Activated T-helper 9 cell treated with anti-CD3 and anti-CD28 coated beads, Interleukin-2, amount 50 U/mL, for 16 hours (primary cell): ENCODE results near the gene SLC4A7.

Experiments
- DNase-seq: peaks from one replicate; pipeline ENCODE4 v3.0.0-alpha.2; 2020; ENCODE audit warnings: low read depth

Gene SLC4A7

GRCh38 chr3:27325419-27325818 is 158.8 kb downstream of the SLC4A7 start:
- no peak for DNase-seq

GRCh38 chr3:27324686-27325085 is 159.5 kb downstream of the SLC4A7 start:
- no peak for DNase-seq

GRCh38 chr3:27323087-27323570 is 161.1 kb downstream of the SLC4A7 start:
- no peak for DNase-seq
